H9 (cell line): ENCODE measurements around the gene OXCT1. TPM values are rescaled to one million over a fixed set of nuclear protein-coding genes. Genes with fewer than 3 reads are reported as not detected.

Experiments used
- DNase-seq: peaks from one replicate; pipeline ENCODE4 v3.0.0-alpha.2; 2017
- H2AFZ ChIP-seq: one replicate; pipeline ENCODE4 v1.6.1; 2013; ENCODE audit warnings: mild to moderate bottlenecking, low read length, control low read depth, moderate library complexity
- H2AK5ac ChIP-seq: 2 replicates; pipeline ENCODE4 v1.6.1; 2013; ENCODE audit warnings: low read length, control low read depth, mixed read lengths; ENCODE audit not compliant: insufficient read length
- H2BK120ac ChIP-seq: one replicate; pipeline ENCODE4 v1.6.1; 2013; ENCODE audit warnings: low read depth, mild to moderate bottlenecking, low read length, control low read depth, inconsistent platforms; ENCODE audit not compliant: poor library complexity, severe bottlenecking
- H2BK12ac ChIP-seq: 2 replicates; pipeline ENCODE4 v1.6.1; 2013; ENCODE audit warnings: low read length, control low read depth, mixed read lengths, low read depth; ENCODE audit not compliant: insufficient read length
- H2BK15ac ChIP-seq: 2 replicates; pipeline ENCODE4 v1.6.1; 2013; ENCODE audit warnings: low read depth, low read length, control low read depth
- H2BK20ac ChIP-seq: one replicate; pipeline ENCODE4 v1.6.1; 2013; ENCODE audit warnings: low read depth, mild to moderate bottlenecking, low read length, control low read depth, inconsistent platforms; ENCODE audit not compliant: poor library complexity, severe bottlenecking
- H2BK5ac ChIP-seq: 2 replicates; pipeline ENCODE4 v1.6.1; 2013; ENCODE audit warnings: low read length, control low read depth, mixed read lengths; ENCODE audit not compliant: insufficient read length
- H3K14ac ChIP-seq: 2 replicates; pipeline ENCODE4 v1.6.1; 2013; ENCODE audit warnings: low read length, control low read depth; ENCODE audit not compliant: insufficient read depth
- H3K18ac ChIP-seq: 2 replicates; pipeline ENCODE4 v1.6.1; 2013; ENCODE audit warnings: low read depth, mild to moderate bottlenecking, mixed read lengths, low read length, control low read depth; ENCODE audit not compliant: insufficient read length
- H3K23ac ChIP-seq: 2 replicates; pipeline ENCODE4 v1.6.1; 2013; ENCODE audit warnings: low read length, control low read depth, mixed read lengths, low read depth; ENCODE audit not compliant: insufficient read length
- H3K23me2 ChIP-seq: 2 replicates; pipeline ENCODE4 v1.6.1; 2013; ENCODE audit warnings: low read depth, mild to moderate bottlenecking, mixed read lengths, low read length, control low read depth; ENCODE audit not compliant: insufficient read length, poor library complexity, severe bottlenecking
- H3K27ac ChIP-seq: 2 replicates; pipeline ENCODE4 v1.5.1; 2013; ENCODE audit warnings: low read length, control low read depth, mixed read lengths, low read depth; ENCODE audit not compliant: insufficient read length
- H3K27me3 ChIP-seq: 2 replicates; pipeline ENCODE4 v1.6.1; 2013; ENCODE audit warnings: low read length, control low read depth, inconsistent platforms; ENCODE audit not compliant: insufficient read depth
- H3K4ac ChIP-seq: 2 replicates; pipeline ENCODE4 v1.6.1; 2013; ENCODE audit warnings: low read depth, mild to moderate bottlenecking, control low read depth, inconsistent platforms, low read length, moderate library complexity
- H3K4me1 ChIP-seq: 2 replicates; pipeline ENCODE4 v1.6.1; 2013; ENCODE audit warnings: low read length, control low read depth, inconsistent platforms; ENCODE audit not compliant: insufficient read depth
- H3K4me2 ChIP-seq: 2 replicates; pipeline ENCODE4 v1.6.1; 2013; ENCODE audit warnings: low read length, control low read depth, mixed read lengths; ENCODE audit not compliant: insufficient read length, insufficient read depth
- H3K56ac ChIP-seq: 2 replicates; pipeline ENCODE4 v1.6.1; 2013; ENCODE audit warnings: low read depth, mild to moderate bottlenecking, mixed read lengths, low read length, control low read depth; ENCODE audit not compliant: insufficient read length
- H3K79me1 ChIP-seq: 2 replicates; pipeline ENCODE4 v1.6.1; 2013; ENCODE audit warnings: low read depth, mild to moderate bottlenecking, moderate library complexity, low read length, control low read depth, inconsistent platforms; ENCODE audit not compliant: insufficient read depth, poor library complexity, severe bottlenecking
- H3K79me2 ChIP-seq: 2 replicates; pipeline ENCODE4 v1.6.1; 2013; ENCODE audit warnings: low read length, control low read depth, inconsistent platforms; ENCODE audit not compliant: insufficient read depth
- H3K9ac ChIP-seq: 2 replicates; pipeline ENCODE4 v1.6.1; 2013; ENCODE audit warnings: low read length, control low read depth, mixed read lengths; ENCODE audit not compliant: insufficient read length; ENCODE audit errors: extremely low read depth
- H3K9me3 ChIP-seq: one replicate; pipeline ENCODE4 v1.6.1; 2013; ENCODE audit warnings: low read depth, low read length, inconsistent platforms; ENCODE audit not compliant: control insufficient read depth
- H3T11ph ChIP-seq: one replicate; pipeline ENCODE4 v1.6.1; 2013; ENCODE audit warnings: mild to moderate bottlenecking, low read length, control low read depth, inconsistent platforms
- H4K20me1 ChIP-seq: one replicate; pipeline ENCODE4 v1.6.1; 2013; ENCODE audit not compliant: control insufficient read depth, insufficient read length, insufficient read depth
- H4K5ac ChIP-seq: 2 replicates; pipeline ENCODE4 v1.6.1; 2013; ENCODE audit warnings: low read depth, mild to moderate bottlenecking, mixed read lengths, low read length, control low read depth; ENCODE audit not compliant: insufficient read length
- H4K8ac ChIP-seq: replicated peaks from 2 replicates; pipeline ENCODE4 v1.6.1; 2013; ENCODE audit warnings: low read length, control low read depth, mixed read lengths, low read depth; ENCODE audit not compliant: insufficient read length
- H4K91ac ChIP-seq: 2 replicates; pipeline ENCODE4 v1.6.1; 2013; ENCODE audit warnings: low read depth, mild to moderate bottlenecking, moderate library complexity, mixed read lengths, low read length, control low read depth; ENCODE audit not compliant: insufficient read length
- H3K27ac Mint-ChIP-seq, 3 experiments: 2 replicates in 2 of 3; 3 replicates in 1 of 3; pipeline ENCODE4 v1.8.0; 2020 to 2021; ENCODE audit warnings: mixed read lengths in 3 of 3, mild to moderate bottlenecking in 1 of 3, moderate library complexity in 1 of 3
- H3K27me3 Mint-ChIP-seq: 2 replicates; pipeline ENCODE4 v1.8.0; 2021; ENCODE audit warnings: low read depth, mild to moderate bottlenecking, moderate library complexity, mixed read lengths
- H3K36me3 Mint-ChIP-seq, 3 experiments: 2 replicates in 2 of 3; 3 replicates in 1 of 3; pipeline ENCODE4 v1.8.0; 2020 to 2021; ENCODE audit warnings: low read depth in 3 of 3, mixed read lengths in 3 of 3; ENCODE audit not compliant: insufficient read depth in 1 of 3
- H3K4me1 Mint-ChIP-seq, 2 experiments: 2 replicates each; pipeline ENCODE4 v1.8.0; 2020; ENCODE audit warnings: mixed read lengths in 2 of 2
- H3K4me3 Mint-ChIP-seq, 2 experiments: 2 replicates in 1 of 2; 3 replicates in 1 of 2; pipeline ENCODE4 v1.8.0; 2020 to 2021; ENCODE audit warnings: mild to moderate bottlenecking in 2 of 2, mixed read lengths in 2 of 2, moderate library complexity in 1 of 2
- H3K9me3 Mint-ChIP-seq, 2 experiments: 2 replicates in 1 of 2; 3 replicates in 1 of 2; pipeline ENCODE4 v1.8.0; 2020; ENCODE audit warnings: mild to moderate bottlenecking in 2 of 2, mixed read lengths in 2 of 2, moderate library complexity in 1 of 2
- CTCF ChIP-seq: fragments of 200-600 bp; sonication (generic); conservative IDR thresholded peaks from 3 replicates; pipeline ENCODE4 v1.8.0; 2021; ENCODE audit warnings: antibody characterized with exemption, mild to moderate bottlenecking
- WGBS: extraction: QIAGEN DNeasy Blood & Tissue Kit; methylation state at CpG from one replicate; pipeline ENCODE4 v1.1.7; 2013; ENCODE audit warnings: missing lambda C conversion rate, low lambda C conversion rate, mixed read lengths; ENCODE audit not compliant: insufficient read length; ENCODE audit errors: extremely low coverage; 5-methylcytosine and 5-hydroxymethylcytosine counted together
- total RNA-seq: library from RNA; stranded (reverse); gene quantifications from 2 replicates; pipeline ENCODE4 v1.2.1, GENCODE V29; 2021

Gene OXCT1
- total RNA-seq, 1 experiment from 2014 or later = 25.6 TPM

- H3K14ac ChIP-seq = no peak overlapping the region
- H3K9me3 ChIP-seq = no peaks in the 10 kb centered on the region
- no peak for TF ChIP-seq CTCF
- H3K4me3 Mint-ChIP-seq = no peak overlapping the region
- no peak overlapping the region for H3K4ac ChIP-seq
- H2BK15ac ChIP-seq = no peak overlapping the region
- no peaks in the 10 kb centered on the region for H3K79me2 ChIP-seq
- no CpG with 5 or more reads among the region's 1 CpG for WGBS
- no peak overlapping the region for H4K91ac ChIP-seq
- H3K56ac ChIP-seq = no peak overlapping the region
- H2BK20ac ChIP-seq = no peak overlapping the region
- no peak overlapping the region for H2BK120ac ChIP-seq
- no peak overlapping the region for H4K5ac ChIP-seq
- H3K9ac ChIP-seq = no peak overlapping the region
- H4K20me1 ChIP-seq = no peaks in the 10 kb centered on the region
- no peaks in the 10 kb centered on the region for H3K4me1 Mint-ChIP-seq
- H2AK5ac ChIP-seq = no peak overlapping the region
- H3K23ac ChIP-seq = no peak overlapping the region
- no peaks in the 10 kb centered on the region for H3K79me1 ChIP-seq
- H3K9me3 Mint-ChIP-seq = no peaks in the 10 kb centered on the region
- H2AFZ ChIP-seq = no peak overlapping the region
- H3K23me2 ChIP-seq = no peaks in the 10 kb centered on the region
- H2BK12ac ChIP-seq = no peak overlapping the region
- H3K18ac ChIP-seq = no peak overlapping the region
- DNase-seq = no peak
- H3T11ph ChIP-seq = no peak overlapping the region
- H2BK5ac ChIP-seq = no peak overlapping the region
- peaks cover 0 to 11% (median 0%) of the 10 kb centered on the region in 3 experiments; a peak in 2 of 7 replicates for H3K36me3 Mint-ChIP-seq
- H3K27ac ChIP-seq = no peak overlapping the region
- no peak overlapping the region for H3K4me2 ChIP-seq
- no peaks in the 10 kb centered on the region for H3K27me3 Mint-ChIP-seq
- no peak overlapping the region for H4K8ac ChIP-seq
- no peaks in the 10 kb centered on the region for H3K27me3 ChIP-seq
- no peak overlapping the region for H3K27ac Mint-ChIP-seq
- H3K4me1 ChIP-seq = no peaks in the 10 kb centered on the region
Observed at GRCh38 chr5:41840251-41840650, 30.0 kb downstream of the OXCT1 start.
